ENCODE data around the gene KCNK1. TPM values are rescaled to one million over a fixed set of nuclear protein-coding genes. Genes with fewer than 3 reads are reported as not detected.

The KCNK1 gene
- total and polyA plus RNA-seq, 2 of the 8 experiments (the other 6 are each of a cell fraction or from before 2014, with no cell fraction given), result 11.9 to 16.5 TPM

DNA sequence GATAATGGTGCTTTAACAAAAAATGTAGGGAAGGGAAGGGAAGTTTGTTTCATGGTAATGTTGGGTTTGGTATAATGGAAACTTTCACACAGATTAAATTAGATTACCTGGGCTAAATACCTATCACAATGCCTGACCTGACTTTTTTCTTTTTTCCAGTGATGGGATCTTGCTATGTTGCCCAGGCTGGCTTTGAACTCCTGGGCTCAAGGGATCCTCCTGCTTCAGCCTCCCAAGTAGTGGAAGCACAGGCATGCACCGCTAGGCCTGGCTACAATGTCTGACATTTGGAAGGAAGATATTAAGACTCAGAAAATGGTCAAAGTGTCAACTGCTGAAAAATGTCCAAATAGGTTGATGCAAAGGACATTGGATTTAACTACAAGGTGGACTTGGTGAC lies 67.4 kb downstream of the KCNK1 start:
- POLR2A ChIA-PET (ENCODE audit: partially characterized antibody), result no interaction called here
- Histone ChIP-seq H4K91ac (replicated peaks; ENCODE audit: insufficient read length, low read length) (no peak overlapping the region), H3K27me3 (replicated peaks in 1 of 4; ENCODE audit: control insufficient read depth in 3 of 4, extremely low read depth in 1 of 4, insufficient read depth in 3 of 4, low read length in 3 of 4) (no peaks in the 10 kb centered on the region), H2BK120ac (replicated peaks; ENCODE audit: low read depth, low read length) (no peak overlapping the region), H3K4ac (replicated peaks; ENCODE audit: insufficient read length, low read depth, low read length) (no peak overlapping the region), H3K27ac (ENCODE audit: low read depth, low read length) (no peak overlapping the region), H3K18ac (ENCODE audit: extremely low read depth, low read length) (no peak overlapping the region), H4K20me1 (replicated peaks in 1 of 2; ENCODE audit: control insufficient read depth in 1 of 2, insufficient read depth in 2 of 2, low read length in 2 of 2) (no peaks in the 10 kb centered on the region), H2AFZ (ENCODE audit: low read length) (no peak overlapping the region), H3K4me3 (ENCODE audit: extremely low read depth in 1 of 4, insufficient read depth in 2 of 4, low read depth in 3 of 4, low read length in 4 of 4) (no peak overlapping the region), H3K4me1 (replicated peaks in 1 of 4; ENCODE audit: control insufficient read depth in 3 of 4, insufficient read depth in 4 of 4, low read length in 3 of 4) (peaks cover 0 to 6% (median 4%) of the 10 kb centered on the region in 4 experiments; a peak in 5 of 7 replicates), H3K9me3 (ENCODE audit: insufficient read depth in 2 of 2, low read depth in 1 of 2, low read length in 1 of 2) (no peaks in the 10 kb centered on the region), H3K23ac (ENCODE audit: insufficient read length) (no peak overlapping the region), H3K23me2 (ENCODE audit: low read depth, low read length) (no peaks in the 10 kb centered on the region), H2BK20ac (ENCODE audit: low read length) (no peak overlapping the region), H2BK5ac (ENCODE audit: low read depth, low read length) (no peak overlapping the region), H3K79me1 (ENCODE audit: low read depth, low read length) (no peaks in the 10 kb centered on the region), H3K4me2 (ENCODE audit: insufficient read depth in 1 of 2, low read depth in 2 of 2, low read length in 2 of 2) (no peak overlapping the region), H3K79me2 (ENCODE audit: control insufficient read depth in 1 of 2, insufficient read depth in 2 of 2, low read length in 2 of 2) (no peaks in the 10 kb centered on the region), H3K14ac (ENCODE audit: insufficient read length) (no peak overlapping the region), H3K9ac (replicated peaks in 1 of 4; ENCODE audit: extremely low read depth in 1 of 4, low read depth in 3 of 4, low read length in 3 of 4) (no peak overlapping the region), H3K56ac (replicated peaks; ENCODE audit: insufficient read length, low read depth, low read length) (no peak overlapping the region), H2BK12ac (ENCODE audit: low read depth, low read length) (no peak overlapping the region), H4K5ac (ENCODE audit: insufficient read length, low read depth, low read length) (no peak overlapping the region), H3K36me3 (ENCODE audit: control insufficient read depth in 2 of 4, insufficient read depth in 4 of 4, low read length in 3 of 4) (0 out of 8 replicates have a peak, but pooled peaks cover 0 to 4% (median 0%) of the 10 kb centered on the region in 4 experiments), H2BK15ac (ENCODE audit: low read length) (no peak overlapping the region), H2AK5ac (ENCODE audit: low read depth, low read length) (no peak overlapping the region; the same call in 1 of the 2 replicates), H4K8ac (ENCODE audit: extremely low read depth, insufficient read depth, low read length) (no peak overlapping the region)
- CTCF ChIA-PET (ENCODE audit: partially characterized antibody), result interaction anchor here (1.5 kb wide), 1 partner anchor 241 kb away, joined by 4 read pairs; no protein-coding TSS in a partner anchor
- 95% methylated on average over 1 of the region's 1 CpG; no CpG with 5 or more reads in 1 of the 2 experiments for WGBS, 2 experiments (ENCODE audit: extremely low coverage in 1 of 2, insufficient coverage in 1 of 2, insufficient read length in 1 of 2, insufficient replicate concordance in 2 of 2, low coverage in 1 of 2, low lambda C conversion rate in 2 of 2, missing lambda C conversion rate in 1 of 2)
- FAIRE-seq, result no peak
- no peak for DNase-seq (ENCODE audit: low read depth in 1 of 2, low spot score in 2 of 2)
- TF ChIP-seq NANOG (IDR thresholded peaks at IDR 0.05; ENCODE audit: insufficient read depth, low read depth, low read length, poor library complexity, severe bottlenecking), result no peak
- no peak for TF ChIP-seq TEAD4 (IDR thresholded peaks at IDR 0.05; ENCODE audit: low read depth, low read length)
- no peak for TF ChIP-seq POLR2AphosphoS5 (IDR thresholded peaks at IDR 0.05; ENCODE audit: low read depth, low read length)
- TF ChIP-seq CEBPB (IDR thresholded peaks at IDR 0.05; ENCODE audit: low read depth, low read length), result no peak
- no peak for TF ChIP-seq RFX5 (IDR thresholded peaks at IDR 0.05; ENCODE audit: borderline replicate concordance, low read depth, low read length)
- no peak for TF ChIP-seq BRCA1 (IDR thresholded peaks at IDR 0.05; ENCODE audit: low read depth, low read length)
- no peak for TF ChIP-seq JUND (IDR thresholded peaks at IDR 0.05; ENCODE audit: low read length)
- no peak for TF ChIP-seq GTF2F1 (IDR thresholded peaks at IDR 0.05; ENCODE audit: borderline replicate concordance, low read depth, low read length)

All from H1 (cell line).